ENCODE measurements around the gene INPP4A. TPM values are rescaled to one million over a fixed set of nuclear protein-coding genes. Genes with fewer than 3 reads are reported as not detected.

The INPP4A gene
- total RNA-seq, 4 donors from 2014 or later = 22.8 to 35.8 (median 25.4) TPM

DNA sequence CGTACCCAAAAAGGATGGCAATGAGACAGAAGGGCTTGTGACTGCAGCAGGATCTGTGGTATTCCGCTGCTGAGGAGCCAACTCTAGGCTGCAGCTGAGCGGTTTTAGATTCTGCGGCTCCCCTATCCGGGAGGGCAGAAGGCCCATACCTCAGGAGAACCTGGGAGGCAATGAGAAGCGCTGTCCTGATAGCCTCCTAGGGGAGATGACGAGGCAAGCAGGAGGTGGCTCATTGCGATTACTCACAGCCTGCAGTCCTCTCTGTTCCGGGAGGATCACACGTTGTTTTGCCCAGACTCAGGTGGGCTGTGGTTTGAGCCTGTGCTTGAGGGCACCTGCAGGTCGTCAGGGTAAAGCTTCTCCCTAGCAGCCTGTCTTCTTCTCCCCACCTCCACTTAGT is 98.6 kb downstream of the INPP4A start:
- intact Hi-C loops (cut with DNase I; ENCODE audit: low total_unique reads) = no loop called here
- no peak for DNase-seq
- 96 to 97% methylated on average over 5 to 11 of the region's 11 CpGs for WGBS, 2 donors (ENCODE audit: low coverage in 1 of 2)
- TF ChIP-seq, protein P1, sequence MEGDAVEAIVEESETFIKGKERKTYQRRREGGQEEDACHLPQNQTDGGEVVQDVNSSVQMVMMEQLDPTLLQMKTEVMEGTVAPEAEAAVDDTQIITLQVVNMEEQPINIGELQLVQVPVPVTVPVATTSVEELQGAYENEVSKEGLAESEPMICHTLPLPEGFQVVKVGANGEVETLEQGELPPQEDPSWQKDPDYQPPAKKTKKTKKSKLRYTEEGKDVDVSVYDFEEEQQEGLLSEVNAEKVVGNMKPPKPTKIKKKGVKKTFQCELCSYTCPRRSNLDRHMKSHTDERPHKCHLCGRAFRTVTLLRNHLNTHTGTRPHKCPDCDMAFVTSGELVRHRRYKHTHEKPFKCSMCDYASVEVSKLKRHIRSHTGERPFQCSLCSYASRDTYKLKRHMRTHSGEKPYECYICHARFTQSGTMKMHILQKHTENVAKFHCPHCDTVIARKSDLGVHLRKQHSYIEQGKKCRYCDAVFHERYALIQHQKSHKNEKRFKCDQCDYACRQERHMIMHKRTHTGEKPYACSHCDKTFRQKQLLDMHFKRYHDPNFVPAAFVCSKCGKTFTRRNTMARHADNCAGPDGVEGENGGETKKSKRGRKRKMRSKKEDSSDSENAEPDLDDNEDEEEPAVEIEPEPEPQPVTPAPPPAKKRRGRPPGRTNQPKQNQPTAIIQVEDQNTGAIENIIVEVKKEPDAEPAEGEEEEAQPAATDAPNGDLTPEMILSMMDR (IDR thresholded peaks at IDR 0.05) = no peak
- no peak for TF ChIP-seq POLR2AphosphoS5 (IDR thresholded peaks at IDR 0.05)
- TF ChIP-seq POLR2A (IDR thresholded peaks at IDR 0.05) = no peak
- no peak for TF ChIP-seq EP300 (IDR thresholded peaks at IDR 0.05; ENCODE audit: low read depth)
- H3K27me3 ChIP-seq = no peaks in the 10 kb centered on the region
- no peaks in the 10 kb centered on the region for H3K9me3 ChIP-seq
- in situ Hi-C loops (cut with MboI; ENCODE audit: low pct_ligation_motif_present in 1 of 4, low pct_unique_long_range_greater_than_20kb in 1 of 4, low sequenced_read_pairs in 3 of 4) = loop anchor here in 1 of 4 donors (25.0 kb wide), 1 partner anchor 131 kb away; no protein-coding TSS in a partner anchor
- peaks cover 0 to 37% (median 18%) of the 10 kb centered on the region in 4 donors for H3K36me3 ChIP-seq
- H3K27ac ChIP-seq = no peak overlapping the region
- H3K4me3 ChIP-seq = no peak overlapping the region
- H3K4me1 ChIP-seq = no peaks in the 10 kb centered on the region

- Histone ChIP-seq H3K4me3 (no peak overlapping the region), H3K27ac (no peak overlapping the region), H3K9me3 (no peaks in the 10 kb centered on the region), H3K27me3 (no peaks in the 10 kb centered on the region), H3K36me3 (peaks cover 0 to 34% (median 16%) of the 10 kb centered on the region in 4 donors), H3K4me1 (no peaks in the 10 kb centered on the region)
- TF ChIP-seq EP300 (IDR thresholded peaks at IDR 0.05; ENCODE audit: low read depth) (no peak), POLR2AphosphoS5 (IDR thresholded peaks at IDR 0.05) (no peak), POLR2A (IDR thresholded peaks at IDR 0.05) (no peak)
- TF ChIP-seq, protein P1 (IDR thresholded peaks at IDR 0.05) = no peak
- in situ Hi-C loops (cut with MboI; ENCODE audit: low pct_ligation_motif_present in 1 of 4, low pct_unique_long_range_greater_than_20kb in 1 of 4, low sequenced_read_pairs in 3 of 4) = loop anchor here in 1 of 4 donors (25.0 kb wide), 1 partner anchor 132 kb away; no protein-coding TSS in a partner anchor
- 99 to 100% methylated on average over 2 to 6 of the region's 6 CpGs for WGBS, 2 donors (ENCODE audit: low coverage in 1 of 2)
- intact Hi-C loops (cut with DNase I; ENCODE audit: low total_unique reads) = no loop called here
- DNase-seq = no peak
Measured at GRCh38 chr2:98543842-98544241, 99.2 kb downstream of the INPP4A start.

DNA sequence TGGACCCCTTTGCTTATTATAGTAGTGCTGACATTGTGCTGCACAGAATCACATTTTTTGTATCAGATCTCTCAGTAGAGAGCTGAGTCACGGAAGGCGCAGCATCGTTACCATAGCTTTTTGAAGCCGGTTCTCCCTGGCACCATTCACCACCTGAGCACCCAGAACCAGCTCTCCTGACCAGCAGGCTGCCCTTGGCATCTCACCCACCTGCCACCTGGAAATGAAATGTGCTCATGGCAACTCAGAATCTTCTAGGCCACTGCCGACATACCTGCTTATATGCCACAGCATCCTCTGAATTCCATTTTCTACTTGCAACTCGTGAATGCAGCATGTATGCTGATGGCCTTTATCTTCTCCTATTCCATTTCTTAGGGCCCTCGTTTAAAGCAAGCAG is 100.9 kb downstream of the INPP4A start:
- Histone ChIP-seq H3K27me3 (no peaks in the 10 kb centered on the region), H3K36me3 (peaks cover 0 to 29% (median 11%) of the 10 kb centered on the region in 4 donors), H3K4me3 (no peak overlapping the region), H3K27ac (no peak overlapping the region), H3K4me1 (no peaks in the 10 kb centered on the region), H3K9me3 (no peaks in the 10 kb centered on the region)
- TF ChIP-seq POLR2AphosphoS5 (IDR thresholded peaks at IDR 0.05) = no peak
- no peak for TF ChIP-seq EP300 (IDR thresholded peaks at IDR 0.05; ENCODE audit: low read depth)
- TF ChIP-seq, protein P1 (IDR thresholded peaks at IDR 0.05) = no peak
- no peak for TF ChIP-seq POLR2A (IDR thresholded peaks at IDR 0.05)
- in situ Hi-C loops (cut with MboI; ENCODE audit: low pct_ligation_motif_present in 1 of 4, low pct_unique_long_range_greater_than_20kb in 1 of 4, low sequenced_read_pairs in 3 of 4) = loop anchor here in 1 of 4 donors (25.0 kb wide), 1 partner anchor 133 kb away; no protein-coding TSS in a partner anchor
- no peak for DNase-seq
- intact Hi-C loops (cut with DNase I; ENCODE audit: low total_unique reads) = no loop called here
- 71 to 93% methylated on average over 1 to 7 of the region's 7 CpGs for WGBS, 2 donors (ENCODE audit: low coverage in 1 of 2)

- no peak for DNase-seq
- no peaks in the 10 kb centered on the region for H3K9me3 ChIP-seq
- no peak for TF ChIP-seq POLR2A (IDR thresholded peaks at IDR 0.05)
- TF ChIP-seq EP300 (IDR thresholded peaks at IDR 0.05; ENCODE audit: low read depth) = no peak
- TF ChIP-seq POLR2AphosphoS5 (IDR thresholded peaks at IDR 0.05) = no peak
- TF ChIP-seq, protein P1 (IDR thresholded peaks at IDR 0.05) = no peak
Measured at GRCh38 chr2:98546186-98546585, 101.5 kb downstream of the INPP4A start.

More at GRCh38 chr2:98546186-98546585, 101.5 kb downstream of the INPP4A start:
- WGBS, 2 donors (ENCODE audit: low coverage in 1 of 2) = 91 to 100% methylated on average over 1 to 3 of the region's 3 CpGs
- H3K36me3 ChIP-seq = peaks cover 0 to 29% (median 11%) of the 10 kb centered on the region in 4 donors
- no peak overlapping the region for H3K4me3 ChIP-seq
- H3K27ac ChIP-seq = no peak overlapping the region
- H3K4me1 ChIP-seq = no peaks in the 10 kb centered on the region
- in situ Hi-C loops (cut with MboI; ENCODE audit: low pct_ligation_motif_present in 1 of 4, low pct_unique_long_range_greater_than_20kb in 1 of 4, low sequenced_read_pairs in 3 of 4) (loop anchor here in 1 of 4 donors (25.0 kb wide), 1 partner anchor 134 kb away; no protein-coding TSS in a partner anchor), intact Hi-C loops (cut with DNase I; ENCODE audit: low total_unique reads) (no loop called here)
- no peaks in the 10 kb centered on the region for H3K27me3 ChIP-seq
